Measurements from ENCODE around the gene ZNF611. TPM values are rescaled to one million over a fixed set of nuclear protein-coding genes. Genes with fewer than 3 reads are reported as not detected.

Gene ZNF611
- 2.3 to 5.1 TPM (median 2.7 TPM) in 5 replicates for total RNA-seq (2022; extraction: Qiagen RNA extraction; ENCODE audit: low read depth)

DNA sequence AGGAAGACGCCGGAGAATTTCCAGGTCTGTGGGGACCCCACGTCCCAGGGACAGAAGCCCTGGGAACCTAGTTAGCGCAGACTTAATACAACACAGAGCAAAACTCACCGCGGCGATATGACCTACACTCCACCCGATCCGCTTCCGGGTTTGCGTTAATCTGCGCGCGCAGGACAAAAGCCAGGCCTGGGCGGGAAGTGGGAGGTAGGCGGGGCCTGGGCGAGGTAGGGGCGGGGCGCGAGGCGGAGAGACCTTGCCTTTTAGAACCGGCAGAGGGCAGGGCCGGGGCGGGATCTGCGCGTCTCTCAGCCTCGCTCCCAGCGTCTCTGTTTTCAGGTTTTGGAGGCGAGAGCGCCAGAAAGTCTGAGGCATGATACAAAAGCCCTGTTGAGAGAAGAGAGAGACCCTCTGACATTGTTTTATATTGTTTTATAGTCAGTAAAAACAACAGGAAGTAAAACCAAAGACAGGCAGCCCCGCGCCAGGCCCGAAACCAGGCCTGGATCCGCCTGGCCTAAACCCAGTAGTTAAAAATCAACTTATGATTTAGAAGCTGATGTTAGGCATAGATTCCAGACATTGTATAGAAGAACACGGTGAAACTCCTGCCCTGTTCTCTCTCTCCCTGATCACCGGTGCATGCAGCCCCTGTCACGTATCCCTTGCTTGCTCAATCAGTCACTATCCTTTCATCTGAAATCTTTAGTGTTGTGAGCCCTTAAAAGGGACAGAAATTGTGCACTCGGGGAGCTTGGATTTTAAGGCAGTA is at the start of gene ZNF611:
Gene ZNF611 (minus strand): TSS at position 152 of the 769 bp plus-strand sequence. CDS start 19,150 bp downstream, outside the sequence.

Other genes with a start within 250 kb of the ZNF611 start
- 0.04 to 0.21 TPM (median 0.09 TPM) in 3 of 5 replicates, not detected in the others for gene ZNF808, start 207.4 kb downstream of the ZNF611 start, total RNA-seq (2022; extraction: Qiagen RNA extraction; ENCODE audit: low read depth)
- gene ZNF701, start 164.8 kb downstream of the ZNF611 start, total RNA-seq (2022; extraction: Qiagen RNA extraction; ENCODE audit: low read depth): 0.11 to 0.34 TPM (median 0.22 TPM) in 5 replicates
- gene ZNF83, start 96.7 kb downstream of the ZNF611 start, total RNA-seq (2022; extraction: Qiagen RNA extraction; ENCODE audit: low read depth): 0.14 to 0.17 TPM (median 0.15 TPM) in 5 replicates
- gene ZNF600, start 51.7 kb upstream of the ZNF611 start, total RNA-seq (2022; extraction: Qiagen RNA extraction; ENCODE audit: low read depth): 0.07 to 0.34 TPM (median 0.22 TPM) in 4 of 5 replicates, not detected in the other
- 0.62 to 2.0 TPM (median 1.2 TPM) in 5 replicates for gene ZNF28, start 86.6 kb upstream of the ZNF611 start, total RNA-seq (2022; extraction: Qiagen RNA extraction; ENCODE audit: low read depth)
- 0.51 to 0.79 TPM (median 0.70 TPM) in 5 replicates for gene ZNF468, start 122.6 kb upstream of the ZNF611 start, total RNA-seq (2022; extraction: Qiagen RNA extraction; ENCODE audit: low read depth)
- not detected in 5 replicates for gene ZNF320, start 162.6 kb upstream of the ZNF611 start, total RNA-seq (2022; extraction: Qiagen RNA extraction; ENCODE audit: low read depth)
- gene ZNF888, start 188.4 kb upstream of the ZNF611 start, total RNA-seq (2022; extraction: Qiagen RNA extraction; ENCODE audit: low read depth): not detected in 5 replicates
- gene ZNF816, start 227.8 kb upstream of the ZNF611 start, total RNA-seq (2022; extraction: Qiagen RNA extraction; ENCODE audit: low read depth): 0.12 to 0.59 TPM (median 0.28 TPM) in 3 of 5 replicates, not detected in the others